ENCODE data around the gene RNF5. TPM values are rescaled to one million over a fixed set of nuclear protein-coding genes. Genes with fewer than 3 reads are reported as not detected.

The RNF5 gene
- total and polyA plus RNA-seq, 2 of the 4 experiments (the other 2 are of a cell fraction) = 18.8 to 41.4 TPM

DNA sequence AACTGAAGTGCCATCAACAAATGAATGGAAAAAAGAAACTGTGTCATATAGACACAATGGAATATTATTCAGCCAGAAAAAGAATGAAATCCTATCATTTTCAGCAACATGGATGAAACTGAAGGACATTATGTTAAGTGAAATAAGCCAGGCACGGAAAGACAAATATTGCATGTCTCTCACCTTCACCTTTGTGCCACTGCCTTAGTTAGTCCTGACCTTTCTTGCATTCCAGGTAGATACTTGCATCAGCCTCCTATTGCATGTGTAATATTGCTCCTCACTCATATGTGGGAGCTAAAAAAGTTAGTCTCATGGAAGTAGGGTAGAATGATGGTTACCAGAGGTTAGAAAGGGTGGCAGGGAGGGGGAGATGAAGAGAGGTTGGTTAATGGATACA is 30.8 kb downstream of the RNF5 start:
- no peak for TF ChIP-seq MAZ (IDR thresholded peaks at IDR 0.05; ENCODE audit: borderline replicate concordance, low read depth, low read length)
- no peak for TF ChIP-seq CHD1 (IDR thresholded peaks at IDR 0.05; ENCODE audit: low read depth, low read length)
- Histone ChIP-seq H2BK5ac (ENCODE audit: low read depth, low read length, poor library complexity, severe bottlenecking) (no peak overlapping the region), H3K18ac (ENCODE audit: low read depth, low read length) (no peak overlapping the region), H3K14ac (replicated peaks; ENCODE audit: low read depth, low read length) (no peak overlapping the region), H4K91ac (ENCODE audit: insufficient read depth, low read depth, low read length) (no peak overlapping the region), H2BK120ac (ENCODE audit: low read depth, low read length) (no peak overlapping the region), H4K8ac (ENCODE audit: low read depth in 2 of 2, low read length in 2 of 2) (no peak overlapping the region), H2AK5ac (ENCODE audit: low read depth, low read length) (no peak overlapping the region), H3K9me1 (ENCODE audit: insufficient read depth, low read length) (no peaks in the 10 kb centered on the region), H2BK15ac (ENCODE audit: low read depth, low read length) (no peak overlapping the region), H3K4me3 (ENCODE audit: insufficient read depth, low read depth, low read length) (no peak overlapping the region), H3K56ac (ENCODE audit: extremely low read depth, insufficient read depth, low read length) (no peak overlapping the region), H2AFZ (replicated peaks; ENCODE audit: low read length, poor library complexity) (no peak overlapping the region), H3K4me2 (ENCODE audit: low read depth, low read length) (no peak overlapping the region), H3K4me1 (ENCODE audit: control insufficient read depth, insufficient read depth, low read length) (no peaks in the 10 kb centered on the region), H3K27ac (ENCODE audit: insufficient read depth, low read length) (no peak overlapping the region), H3K9ac (ENCODE audit: low read depth, low read length) (no peak overlapping the region), H3K4ac (ENCODE audit: low read depth, low read length) (no peak overlapping the region), H3K9me3 (ENCODE audit: control insufficient read depth, insufficient read depth, low read length) (no peaks in the 10 kb centered on the region), H3K36me3 (ENCODE audit: control insufficient read depth, insufficient read depth, low read length) (no peaks in the 10 kb centered on the region), H3K23ac (ENCODE audit: low read depth, low read length) (no peak overlapping the region), H4K20me1 (ENCODE audit: insufficient read depth, low read length) (no peaks in the 10 kb centered on the region), H2BK20ac (ENCODE audit: low read depth, low read length) (no peak overlapping the region), H4K5ac (ENCODE audit: low read depth, low read length) (no peak overlapping the region), H2AK9ac (replicated peaks; ENCODE audit: low read depth, low read length, poor library complexity) (no peak overlapping the region), H3K79me1 (ENCODE audit: low read depth in 1 of 2, low read length in 2 of 2) (no peaks in the 10 kb centered on the region), H3K27me3 (ENCODE audit: control insufficient read depth, insufficient read depth, low read length) (peaks cover 6% of the 10 kb centered on the region; the same call in 1 of the 2 replicates)
- in situ Hi-C loops (cut with MboI; ENCODE audit: low sequenced_read_pairs) = no loop called here
- DNase-seq (no peak), ATAC-seq (ENCODE audit: low read depth) (no peak)
- no TSS peak for BruUV-seq (replicated peaks)
- CTCF ChIA-PET = no interaction called here
- dilution Hi-C loops (cut with HindIII; ENCODE audit: low sequenced_read_pairs, unreplicated experiment) = no loop called here
- WGBS, 2 experiments (ENCODE audit: extremely low coverage in 2 of 2, insufficient read length in 1 of 2) = no CpG with 5 or more reads among the region's 1 CpG
- POLR2A ChIA-PET (ENCODE audit: unreplicated experiment) = interaction anchor here (0.7 kb wide), 1 partner anchor 14 kb away, joined by 15 read pairs; no protein-coding TSS in a partner anchor
- intact Hi-C loops (cut with micrococcal nuclease) = no loop called here

Measured in IMR-90 (cell line).